Stomach (tissue), 4 donors: Measurements from ENCODE around the gene SMG1.

ENCODE experiments used
- EP300 ChIP-seq: sonication (generic); formaldehyde crosslinking; IDR thresholded peaks from one replicate; pipeline ENCODE4 v1.6.1; 2017; ENCODE audit warnings: antibody characterized with exemption
- POLR2A ChIP-seq, 4 donors: fragments of 450-650 bp; IDR thresholded peaks; one replicate each; pipeline ENCODE4 v1.6.1; 2016; ENCODE audit warnings: antibody characterized with exemption in 4 of 4, control low read depth in 2 of 4, mild to moderate bottlenecking in 1 of 4, moderate library complexity in 1 of 4
- TF ChIP-seq, protein P1 (sequence below), 7 experiments: fragments of 450-650 bp in 4 of 7; fragments of 200-600 bp in 3 of 7; sonication (generic) in 3 of 7; IDR thresholded peaks; one replicate each; pipeline ENCODE4 v1.5.1; 2016 to 2019; ENCODE audit warnings: antibody characterized with exemption in 7 of 7, control low read depth in 2 of 7, mild to moderate bottlenecking in 1 of 7

DNA sequence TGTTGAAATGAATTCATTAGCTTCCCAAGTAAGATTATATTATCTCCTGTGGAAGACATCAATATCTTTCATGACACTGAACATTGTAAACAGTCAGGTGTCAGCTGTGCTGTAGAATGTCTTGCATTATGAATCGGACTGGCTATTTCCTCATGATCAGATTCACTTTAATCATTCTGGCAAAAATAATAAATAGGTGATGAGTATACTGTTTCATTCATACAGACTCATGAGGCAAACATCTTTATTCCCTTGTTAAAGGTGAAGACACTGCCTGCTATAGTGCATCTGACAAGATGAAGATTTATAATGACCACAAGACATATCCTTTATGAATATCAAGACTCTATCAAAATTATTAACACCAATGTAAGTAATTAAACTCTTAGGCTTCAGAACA lies 73.6 kb downstream of the SMG1 start:
- TF ChIP-seq, protein P1, sequence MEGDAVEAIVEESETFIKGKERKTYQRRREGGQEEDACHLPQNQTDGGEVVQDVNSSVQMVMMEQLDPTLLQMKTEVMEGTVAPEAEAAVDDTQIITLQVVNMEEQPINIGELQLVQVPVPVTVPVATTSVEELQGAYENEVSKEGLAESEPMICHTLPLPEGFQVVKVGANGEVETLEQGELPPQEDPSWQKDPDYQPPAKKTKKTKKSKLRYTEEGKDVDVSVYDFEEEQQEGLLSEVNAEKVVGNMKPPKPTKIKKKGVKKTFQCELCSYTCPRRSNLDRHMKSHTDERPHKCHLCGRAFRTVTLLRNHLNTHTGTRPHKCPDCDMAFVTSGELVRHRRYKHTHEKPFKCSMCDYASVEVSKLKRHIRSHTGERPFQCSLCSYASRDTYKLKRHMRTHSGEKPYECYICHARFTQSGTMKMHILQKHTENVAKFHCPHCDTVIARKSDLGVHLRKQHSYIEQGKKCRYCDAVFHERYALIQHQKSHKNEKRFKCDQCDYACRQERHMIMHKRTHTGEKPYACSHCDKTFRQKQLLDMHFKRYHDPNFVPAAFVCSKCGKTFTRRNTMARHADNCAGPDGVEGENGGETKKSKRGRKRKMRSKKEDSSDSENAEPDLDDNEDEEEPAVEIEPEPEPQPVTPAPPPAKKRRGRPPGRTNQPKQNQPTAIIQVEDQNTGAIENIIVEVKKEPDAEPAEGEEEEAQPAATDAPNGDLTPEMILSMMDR (IDR thresholded peaks at IDR 0.05), result no peak
- TF ChIP-seq POLR2A (IDR thresholded peaks at IDR 0.05), result no peak
- no peak for TF ChIP-seq EP300
